ENCODE measurements around the gene WNK3. TPM values are rescaled to one million over a fixed set of nuclear protein-coding genes. Genes with fewer than 3 reads are reported as not detected.
A peak's percentile ranks its signal among the peaks of the same experiment; 100 is the strongest.

Gene WNK3
- total RNA-seq, 1 donor from 2014 or later: 6.0 TPM

GRCh38 chrX:54181202-54181953, 176.5 kb downstream of the WNK3 start:
- TF ChIP-seq CTCF (IDR thresholded peaks at IDR 0.05): no peak
- Mint-ChIP-seq H3K4me3 (ENCODE audit: unreplicated experiment) (peak overlapping the region; percentile 73), H3K4me1 (ENCODE audit: low read depth) (peaks cover 57% of the 10 kb centered on the region), H3K9me3 (ENCODE audit: low read depth) (peaks cover 2% of the 10 kb centered on the region), H3K27ac (ENCODE audit: unreplicated experiment) (peak overlapping the region; percentile 93), H3K27me3 (ENCODE audit: low read depth) (no peaks in the 10 kb centered on the region), H3K36me3 (ENCODE audit: low read depth) (no peaks in the 10 kb centered on the region)
- no peak for DNase-seq (ENCODE audit: low spot score)

GRCh38 chrX:54180403-54180802, 177.4 kb downstream of the WNK3 start:
- no peaks in the 10 kb centered on the region for H3K36me3 Mint-ChIP-seq (ENCODE audit: low read depth)
- H3K9me3 Mint-ChIP-seq (ENCODE audit: low read depth): no peaks in the 10 kb centered on the region
- peak overlapping the region; percentile 93 for H3K27ac Mint-ChIP-seq (ENCODE audit: unreplicated experiment)
- no peak for DNase-seq (ENCODE audit: low spot score)
- peak overlapping the region; percentile 73 for H3K4me3 Mint-ChIP-seq (ENCODE audit: unreplicated experiment)
- H3K4me1 Mint-ChIP-seq (ENCODE audit: low read depth): peaks cover 57% of the 10 kb centered on the region
- H3K27me3 Mint-ChIP-seq (ENCODE audit: low read depth): no peaks in the 10 kb centered on the region
- TF ChIP-seq CTCF (IDR thresholded peaks at IDR 0.05): no peak

- peaks cover 52% of the 10 kb centered on the region for H3K4me1 Mint-ChIP-seq (ENCODE audit: low read depth)
- no peaks in the 10 kb centered on the region for H3K27me3 Mint-ChIP-seq (ENCODE audit: low read depth)
- peaks cover 4% of the 10 kb centered on the region for H3K9me3 Mint-ChIP-seq (ENCODE audit: low read depth)
- no peak for DNase-seq (ENCODE audit: low spot score)
- no peak for TF ChIP-seq CTCF (IDR thresholded peaks at IDR 0.05)
- peak overlapping the region; percentile 39 for H3K4me3 Mint-ChIP-seq (ENCODE audit: unreplicated experiment)
- no peaks in the 10 kb centered on the region for H3K36me3 Mint-ChIP-seq (ENCODE audit: low read depth)
- H3K27ac Mint-ChIP-seq (ENCODE audit: unreplicated experiment): peak overlapping the region; percentile 92
These were observed 179.5 kb downstream of the WNK3 start for GRCh38 chrX:54178100-54178940.

GRCh38 chrX:54177306-54177705, 180.5 kb downstream of the WNK3 start:
- no peak for DNase-seq (ENCODE audit: low spot score)
- Mint-ChIP-seq H3K36me3 (ENCODE audit: low read depth) (no peaks in the 10 kb centered on the region), H3K9me3 (ENCODE audit: low read depth) (peaks cover 4% of the 10 kb centered on the region), H3K4me3 (ENCODE audit: unreplicated experiment) (peak overlapping the region; percentile 39), H3K27me3 (ENCODE audit: low read depth) (no peaks in the 10 kb centered on the region), H3K27ac (ENCODE audit: unreplicated experiment) (peak overlapping the region; percentile 92), H3K4me1 (ENCODE audit: low read depth) (peaks cover 52% of the 10 kb centered on the region)
- TF ChIP-seq CTCF (IDR thresholded peaks at IDR 0.05): no peak

GRCh38 chrX:54173791-54174190, 184.1 kb downstream of the WNK3 start:
- H3K27me3 Mint-ChIP-seq (ENCODE audit: low read depth): no peaks in the 10 kb centered on the region
- no peaks in the 10 kb centered on the region for H3K36me3 Mint-ChIP-seq (ENCODE audit: low read depth)
- H3K4me1 Mint-ChIP-seq (ENCODE audit: low read depth): peaks cover 20% of the 10 kb centered on the region
- H3K27ac Mint-ChIP-seq (ENCODE audit: unreplicated experiment): no peak overlapping the region
- no peak overlapping the region for H3K4me3 Mint-ChIP-seq (ENCODE audit: unreplicated experiment)
- H3K9me3 Mint-ChIP-seq (ENCODE audit: low read depth): peaks cover 4% of the 10 kb centered on the region
- no peak for TF ChIP-seq CTCF (IDR thresholded peaks at IDR 0.05)
- no peak for DNase-seq (ENCODE audit: low spot score)

Measured in chondrocyte (in vitro differentiated cells).